ENCODE data around the gene ADGRV1.

DNA sequence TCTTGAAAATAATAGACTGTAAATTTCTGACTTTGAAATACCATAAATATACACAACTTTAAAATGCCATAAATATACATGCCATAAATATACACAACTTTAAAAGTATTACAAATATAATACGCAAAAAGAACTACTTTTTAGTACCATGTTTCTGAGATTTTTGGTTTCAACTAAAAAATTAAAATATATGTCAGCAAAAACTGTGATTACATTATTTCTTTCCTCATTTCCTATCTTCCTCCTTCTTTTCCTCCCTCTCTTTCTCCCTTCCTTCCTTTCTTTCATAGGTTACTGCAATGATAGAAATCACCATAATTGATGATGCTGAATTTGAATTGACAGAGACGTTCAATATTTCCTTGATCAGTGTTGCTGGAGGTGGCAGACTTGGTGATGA lies 200.5 kb downstream of the ADGRV1 start:
- no peak for TF ChIP-seq POLR2A (IDR thresholded peaks at IDR 0.05)
- TF ChIP-seq, protein P1, sequence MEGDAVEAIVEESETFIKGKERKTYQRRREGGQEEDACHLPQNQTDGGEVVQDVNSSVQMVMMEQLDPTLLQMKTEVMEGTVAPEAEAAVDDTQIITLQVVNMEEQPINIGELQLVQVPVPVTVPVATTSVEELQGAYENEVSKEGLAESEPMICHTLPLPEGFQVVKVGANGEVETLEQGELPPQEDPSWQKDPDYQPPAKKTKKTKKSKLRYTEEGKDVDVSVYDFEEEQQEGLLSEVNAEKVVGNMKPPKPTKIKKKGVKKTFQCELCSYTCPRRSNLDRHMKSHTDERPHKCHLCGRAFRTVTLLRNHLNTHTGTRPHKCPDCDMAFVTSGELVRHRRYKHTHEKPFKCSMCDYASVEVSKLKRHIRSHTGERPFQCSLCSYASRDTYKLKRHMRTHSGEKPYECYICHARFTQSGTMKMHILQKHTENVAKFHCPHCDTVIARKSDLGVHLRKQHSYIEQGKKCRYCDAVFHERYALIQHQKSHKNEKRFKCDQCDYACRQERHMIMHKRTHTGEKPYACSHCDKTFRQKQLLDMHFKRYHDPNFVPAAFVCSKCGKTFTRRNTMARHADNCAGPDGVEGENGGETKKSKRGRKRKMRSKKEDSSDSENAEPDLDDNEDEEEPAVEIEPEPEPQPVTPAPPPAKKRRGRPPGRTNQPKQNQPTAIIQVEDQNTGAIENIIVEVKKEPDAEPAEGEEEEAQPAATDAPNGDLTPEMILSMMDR (IDR thresholded peaks at IDR 0.05), result no peak
